AG04450 (cell line): ENCODE data around the gene SHOC2. TPM values are rescaled to one million over a fixed set of nuclear protein-coding genes. Genes with fewer than 3 reads are reported as not detected.

Experiments used
- CTCF ChIA-PET: fragments of 300-600, 350-600 bp; formaldehyde crosslinking; extraction: SDS; loops from one replicate; lab custom pipeline; 2022; ENCODE audit warnings: antibody characterized with exemption, inconsistent platforms; lab: Charles Lee
- POLR2A ChIA-PET: fragments of 350-600 bp; formaldehyde crosslinking; extraction: SDS; loops from one replicate; lab custom pipeline; 2021; ENCODE audit warnings: antibody characterized with exemption, inconsistent platforms; lab: Yijun Ruan, JAX
- DNase-seq: peaks from one replicate; pipeline ENCODE4 v3.0.0-alpha.2; 2011; ENCODE audit warnings: low read depth, low spot score
- H3K27ac ChIP-seq: one replicate; pipeline ENCODE4 v1.5.1; 2012; ENCODE audit warnings: low read depth, low read length, control low read depth
- H3K27me3 ChIP-seq: one replicate; pipeline ENCODE4 v1.6.0; 2012; ENCODE audit warnings: low read length; ENCODE audit not compliant: control insufficient read depth, insufficient read depth
- H3K4me3 ChIP-seq: 2 replicates; pipeline ENCODE4 v1.5.1; 2011; ENCODE audit warnings: mild to moderate bottlenecking, low read depth, low read length, control low read depth
- H3K9me3 ChIP-seq: 2 replicates; pipeline ENCODE4 v1.5.1; 2012; ENCODE audit warnings: low read length; ENCODE audit not compliant: control insufficient read depth, insufficient read depth
- CTCF ChIP-seq: IDR thresholded peaks from 2 replicates; pipeline ENCODE4 v1.5.1; 2011; ENCODE audit warnings: low read depth, low read length, control low read depth, inconsistent platforms
- polyA plus RNA-seq: library from polyadenylated mRNA; depleted of rRNA; stranded (reverse); fragments of >200 nt; gene quantifications from 2 replicates; pipeline ENCODE4 v1.2.3, GENCODE V29; 2011

SHOC2 gene
- polyA plus RNA-seq, 1 experiment = 33.3 TPM

DNA sequence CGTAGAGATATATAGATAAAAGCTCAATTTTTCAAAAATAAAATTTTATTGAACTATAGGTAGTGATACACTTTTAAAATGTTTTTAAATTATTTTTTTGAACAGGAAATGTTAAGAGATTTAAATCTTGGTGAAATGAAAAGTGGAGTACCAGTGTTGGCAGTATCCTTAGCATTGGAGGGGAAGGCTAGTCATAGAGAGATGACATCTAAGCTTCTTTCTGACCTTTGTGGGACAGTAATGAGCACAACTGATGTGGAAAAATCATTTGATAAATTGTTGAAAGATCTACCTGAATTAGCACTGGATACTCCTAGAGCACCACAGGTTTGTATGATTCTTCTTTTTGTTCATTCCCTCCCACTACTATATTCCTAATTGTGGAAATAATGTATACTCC is 31.8 kb upstream of the SHOC2 start:
- POLR2A ChIA-PET = no interaction called here
- Histone ChIP-seq H3K9me3 (no peaks in the 10 kb centered on the region), H3K27ac (no peak overlapping the region), H3K27me3 (no peaks in the 10 kb centered on the region), H3K4me3 (no peak overlapping the region)
- no peak for TF ChIP-seq CTCF
- DNase-seq = no peak
- CTCF ChIA-PET = interaction anchor here (0.8 to 2.4 kb wide), 5 partner anchors 9 to 277 kb away, joined by 3 to 9 read pairs (median 4); partner anchors contain the start of gene BBIP1

- POLR2A ChIA-PET = no interaction called here
- CTCF ChIA-PET = interaction anchor here (0.6 to 4.0 kb wide), 16 partner anchors 8 to 305 kb away, joined by 3 to 30 read pairs (median 4); no protein-coding TSS in a partner anchor
- no peaks in the 10 kb centered on the region for H3K27me3 ChIP-seq
- no peak overlapping the region for H3K4me3 ChIP-seq
- no peak for DNase-seq
- no peak overlapping the region for H3K27ac ChIP-seq
- H3K9me3 ChIP-seq = no peaks in the 10 kb centered on the region
- no peak for TF ChIP-seq CTCF
Observed at GRCh38 chr10:110892602-110893288, 26.7 kb upstream of the SHOC2 start.

DNA sequence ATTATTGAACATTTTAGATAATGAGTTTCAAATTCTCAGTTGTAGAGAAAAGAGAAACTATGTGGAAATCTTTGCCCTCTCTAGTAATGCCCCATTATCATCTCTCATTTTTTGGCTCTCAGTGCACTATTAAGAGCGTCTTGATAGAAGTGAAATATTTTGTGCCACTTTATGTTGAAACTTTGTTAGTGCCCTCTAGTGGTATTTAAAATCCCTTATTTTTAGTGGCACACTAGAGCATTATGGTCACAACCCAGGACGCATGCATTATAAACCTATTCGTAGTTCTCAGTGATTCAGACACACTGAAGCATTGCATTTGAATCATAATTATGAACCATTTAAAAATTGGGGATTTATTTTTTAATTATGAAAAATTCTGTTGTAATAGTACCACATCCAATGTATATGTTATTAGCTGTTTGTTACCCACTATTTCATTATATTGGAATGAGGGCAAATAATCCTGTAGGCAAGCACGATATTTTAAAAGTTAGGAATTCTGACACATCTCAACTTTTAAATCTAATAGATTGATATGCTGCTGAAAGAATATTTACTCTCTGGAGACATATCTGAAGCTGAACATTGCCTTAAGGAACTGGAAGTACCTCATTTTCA is 25.7 kb upstream of the SHOC2 start:
- Histone ChIP-seq H3K9me3 (no peaks in the 10 kb centered on the region), H3K27ac (no peak overlapping the region), H3K27me3 (no peaks in the 10 kb centered on the region), H3K4me3 (no peak overlapping the region)
- POLR2A ChIA-PET = no interaction called here
- no peak for DNase-seq
- CTCF ChIA-PET = interaction anchor here (0.6 to 4.0 kb wide), 27 partner anchors 9 to 306 kb away, joined by 3 to 30 read pairs (median 4); no protein-coding TSS in a partner anchor
- TF ChIP-seq CTCF = peak; percentile 55

DNA sequence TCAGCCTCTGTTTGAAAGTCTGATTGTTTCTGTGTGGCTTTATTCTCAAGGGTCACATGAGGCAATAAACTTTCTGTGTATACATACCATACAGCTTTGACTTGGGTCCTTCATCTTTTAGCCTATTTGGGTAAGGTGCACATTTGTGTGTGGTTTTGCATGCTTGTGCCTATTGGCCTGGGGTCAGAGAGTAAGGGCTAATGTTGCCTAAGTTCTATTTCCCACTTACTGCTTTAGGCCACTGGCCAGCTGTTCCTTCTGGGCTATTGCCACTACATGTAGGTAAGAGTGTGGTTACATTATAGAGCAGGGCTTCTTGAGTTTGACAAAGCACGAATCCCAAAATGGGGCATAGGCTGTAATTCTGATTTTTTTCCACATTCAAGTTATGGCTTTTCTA is 22.2 kb upstream of the SHOC2 start:
- Histone ChIP-seq H3K27ac (no peak overlapping the region), H3K27me3 (no peaks in the 10 kb centered on the region), H3K9me3 (no peaks in the 10 kb centered on the region), H3K4me3 (no peak overlapping the region)
- TF ChIP-seq CTCF = no peak
- ChIA-PET POLR2A (interaction anchor here (0.9 kb wide), 1 partner anchor 21 kb away, joined by 4 read pairs; no protein-coding TSS in a partner anchor), CTCF (interaction anchor here (0.6 to 2.7 kb wide), 10 partner anchors 10 to 862 kb away, joined by 3 to 13 read pairs (median 4); partner anchors contain the start of genes BBIP1 and SHOC2)
- no peak for DNase-seq

- no peak overlapping the region for H3K27ac ChIP-seq
- no peaks in the 10 kb centered on the region for H3K9me3 ChIP-seq
- ChIA-PET CTCF (interaction anchor here (1.1 kb wide), 1 partner anchor 288 kb away, joined by 4 read pairs; no protein-coding TSS in a partner anchor), POLR2A (no interaction called here)
- DNase-seq = no peak
- H3K4me3 ChIP-seq = no peak overlapping the region
- TF ChIP-seq CTCF = no peak
- no peaks in the 10 kb centered on the region for H3K27me3 ChIP-seq
Observed at GRCh38 chr10:110898391-110898790, 21.0 kb upstream of the SHOC2 start.
